GM18502 (cell line): ENCODE results near the gene SDK2.
"Not testable (repeated sequence)": the region's sequence is repeated elsewhere in the genome, so short reads cannot be mapped to it uniquely, and the experiment has no call there.

Source experiments
- ATAC-seq: cut with Tn5 transposase; IDR thresholded peaks from one replicate; pipeline ENCODE4 v1.9.1; 2021; ENCODE audit warnings: mild to moderate bottlenecking; ENCODE audit not compliant: unreplicated experiment, poor library complexity

Gene SDK2

GRCh38 chr17:73320601-73321264 lies 323.5 kb downstream of the SDK2 start:
- no peak for ATAC-seq

DNA sequence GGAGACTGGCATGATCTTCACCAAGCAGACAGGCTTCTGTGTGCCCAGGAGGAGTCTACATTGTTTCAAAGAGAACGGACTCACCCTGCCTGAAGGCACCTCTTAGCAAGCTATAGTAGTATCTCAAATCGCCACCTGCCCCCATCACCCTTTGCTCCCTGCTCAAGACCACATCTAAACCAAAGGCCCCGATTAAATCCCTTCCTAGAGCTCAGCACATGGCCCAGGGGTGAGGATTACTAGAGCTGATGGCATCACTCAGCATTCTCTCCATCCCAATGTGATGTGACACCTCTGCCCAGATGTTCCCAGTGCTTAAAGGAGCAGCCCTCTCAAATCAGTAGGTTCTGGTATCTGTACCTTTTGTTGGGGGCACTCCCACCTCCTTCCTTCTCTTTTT lies 324.5 kb downstream of the SDK2 start:
- ATAC-seq, result no peak

- ATAC-seq, result no peak
Measured at GRCh38 chr17:73318836-73319235, 325.4 kb downstream of the SDK2 start.

- ATAC-seq, result no peak
Measured at GRCh38 chr17:73318427-73318813, 325.8 kb downstream of the SDK2 start.

DNA sequence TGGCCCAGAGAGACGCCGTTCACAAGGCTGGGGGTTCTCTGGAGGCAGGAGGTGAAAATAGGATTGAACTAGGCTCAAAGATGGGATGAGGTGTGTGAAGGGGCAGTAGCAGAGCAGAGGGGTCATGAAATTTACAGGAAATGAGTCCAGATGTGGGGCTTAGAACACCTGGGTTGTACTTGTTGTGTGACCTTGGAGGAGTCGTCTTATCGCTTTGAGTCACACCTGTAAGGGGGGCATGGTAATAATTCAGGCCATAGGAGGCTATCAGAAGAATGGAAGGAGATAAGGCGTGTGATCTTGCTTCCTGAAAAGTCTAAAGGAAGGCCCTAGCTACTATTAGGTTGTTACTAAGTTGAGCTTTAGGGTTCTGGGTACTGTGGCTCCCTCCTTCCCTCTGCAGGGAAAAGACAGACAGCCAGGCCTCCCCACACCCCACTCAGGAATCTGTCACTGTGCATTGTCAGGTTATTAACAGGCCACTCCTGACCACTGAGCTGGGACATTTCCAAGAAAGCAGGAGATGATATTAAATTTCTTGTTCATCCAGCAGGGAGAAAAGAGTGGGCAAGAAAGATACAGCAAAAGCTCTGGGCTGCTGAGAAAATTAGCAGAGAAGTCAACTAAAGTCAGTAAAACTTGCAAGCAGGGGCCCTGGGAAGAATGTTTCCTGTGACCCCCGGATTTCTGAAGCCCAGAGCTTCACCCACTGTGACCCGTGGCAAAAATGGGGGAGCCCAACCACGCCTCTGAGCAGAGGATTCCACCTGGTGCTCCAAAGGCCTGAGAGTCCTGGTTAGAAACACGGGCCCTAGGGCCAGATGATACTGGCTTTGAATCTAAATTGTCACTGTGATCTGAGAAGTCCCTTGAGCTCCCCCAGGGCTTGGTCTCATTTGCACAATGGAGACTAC lies 326.5 kb downstream of the SDK2 start:
- ATAC-seq, result no peak

- no peak for ATAC-seq
Measured at GRCh38 chr17:73316919-73317505, 327.2 kb downstream of the SDK2 start.

GRCh38 chr17:73315471-73315870 lies 328.8 kb downstream of the SDK2 start:
- ATAC-seq, result no peak

DNA sequence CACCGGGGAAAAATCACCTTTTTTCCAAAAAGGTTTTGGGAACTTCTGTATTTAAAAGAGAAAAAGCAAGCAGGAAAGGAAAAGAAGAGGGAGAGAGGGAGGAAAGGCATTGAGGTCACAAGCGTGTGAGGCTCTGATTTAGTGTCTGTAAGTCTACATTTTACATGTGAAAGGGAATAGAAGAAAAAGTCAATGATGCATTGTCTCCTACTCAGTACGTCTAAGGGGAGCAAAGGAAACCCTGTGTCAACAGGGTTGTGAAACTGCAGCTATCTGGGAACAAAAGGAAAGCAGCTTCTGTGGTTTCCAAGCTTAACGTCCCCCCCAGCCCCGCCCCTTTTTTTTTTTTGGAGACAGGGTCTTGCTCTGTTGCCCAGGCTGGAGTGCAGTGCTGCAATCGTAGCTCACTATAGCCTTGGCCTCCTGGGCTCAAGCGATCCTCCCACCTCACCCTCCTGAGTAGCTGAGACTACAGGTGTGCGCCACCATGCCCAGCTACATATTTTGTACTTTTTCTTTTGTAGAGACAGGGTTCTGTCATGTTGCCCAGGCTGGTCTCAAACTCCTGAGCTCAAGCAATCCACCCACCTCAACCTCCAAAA lies 330.6 kb downstream of the SDK2 start:
- no peak for ATAC-seq

DNA sequence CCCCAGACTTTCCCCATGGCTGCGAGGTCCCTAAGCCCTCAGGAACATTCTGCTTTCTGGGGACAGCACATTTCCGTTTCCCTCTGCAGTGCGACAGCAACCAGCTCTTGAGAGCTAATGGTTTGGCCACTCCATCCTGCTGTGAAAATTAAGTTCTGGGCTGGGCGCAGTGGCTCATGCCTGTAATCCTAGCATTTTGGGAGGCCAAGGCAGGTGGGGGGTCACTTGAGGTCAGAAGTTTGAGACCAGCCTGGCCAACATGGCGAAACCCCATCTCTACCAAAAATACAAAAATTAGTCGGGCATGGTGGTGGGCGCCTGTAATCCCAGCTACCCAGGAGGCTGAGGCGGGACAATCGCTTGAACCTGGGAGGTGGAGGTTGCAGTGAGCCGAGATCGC lies 331.4 kb downstream of the SDK2 start:
- not testable (repeated sequence) for ATAC-seq

GRCh38 chr17:73311781-73312641 lies 332.2 kb downstream of the SDK2 start, which contains the start of gene CDC42EP4:
Gene CDC42EP4, minus strand, starts transcription at chr17:73312001. Its CDS starts 25,501 bp downstream, at chr17:73286500.
- ATAC-seq, result peak; percentile 88

GRCh38 chr17:73311428-73311780 lies 332.8 kb downstream of the SDK2 start:
- peak; percentile 19 for ATAC-seq

- ATAC-seq, result no peak
Measured at GRCh38 chr17:73309727-73310596, 334.3 kb downstream of the SDK2 start.

- not testable (repeated sequence) for ATAC-seq
Measured at GRCh38 chr17:73308959-73309358, 335.3 kb downstream of the SDK2 start.

- ATAC-seq, result no peak
Measured at GRCh38 chr17:73308017-73308823, 336.0 kb downstream of the SDK2 start.

DNA sequence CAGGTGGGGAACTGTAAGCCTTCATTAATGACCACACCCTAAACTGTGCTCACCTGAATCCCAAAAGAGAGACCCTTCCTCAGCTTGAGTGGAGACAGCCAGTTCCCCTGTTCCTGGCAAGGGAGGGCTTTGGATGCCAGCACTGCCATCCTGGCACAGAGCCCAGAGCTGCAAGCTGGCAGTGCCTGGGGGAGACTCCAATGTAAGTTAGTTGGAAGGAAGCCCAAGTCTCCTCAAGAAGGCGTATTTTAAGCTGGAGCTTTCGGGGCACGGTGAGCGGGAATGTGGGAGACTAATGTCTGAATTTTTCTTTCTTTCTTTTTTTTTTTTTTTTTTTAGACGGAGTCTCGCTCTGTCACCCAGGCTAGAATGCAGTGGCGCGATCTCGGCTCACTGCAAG lies 337.1 kb downstream of the SDK2 start:
- no peak for ATAC-seq

- no peak for ATAC-seq
Measured at GRCh38 chr17:73305845-73306836, 338.1 kb downstream of the SDK2 start.
